Vagina (tissue), 2 donors: ENCODE data around the gene A4GALT. TPM values are rescaled to one million over a fixed set of nuclear protein-coding genes. Genes with fewer than 3 reads are reported as not detected.

Experiments used
- DNase-seq, 2 donors: peaks; one replicate each; pipeline ENCODE4 v3.0.0-alpha.2; 2017; ENCODE audit errors: extremely low spot score in 2 of 2
- H3K27ac ChIP-seq: fragments of 200-600 bp; sonication (generic); one replicate; pipeline ENCODE4 v1.5.1; 2019
- H3K27me3 ChIP-seq: fragments of 200-600 bp; sonication (generic); one replicate; pipeline ENCODE4 v1.5.1; 2019
- H3K36me3 ChIP-seq, 2 donors: fragments of 200-600 bp; sonication (generic); one replicate each; pipeline ENCODE4 v1.5.1; 2017 to 2019
- H3K4me1 ChIP-seq: fragments of 200-600 bp; sonication (generic); one replicate; pipeline ENCODE4 v1.5.1; 2019
- H3K4me3 ChIP-seq, 2 donors: fragments of 200-600 bp; sonication (generic); 1 replicate in 1 of 2; 2 replicates in 1 of 2; pipeline ENCODE4 v1.5.1; 2016 to 2019
- H3K9me3 ChIP-seq: fragments of 200-600 bp; sonication (generic); one replicate; pipeline ENCODE4 v1.5.1; 2019
- CTCF ChIP-seq, 3 experiments: fragments of 450-650 bp in 2 of 3; fragments of 200-600 bp in 1 of 3; sonication (generic) in 1 of 3; IDR thresholded peaks; one replicate each; pipeline ENCODE4 v1.5.1; 2017 to 2019; ENCODE audit warnings: antibody characterized with exemption in 3 of 3, mild to moderate bottlenecking in 2 of 3, moderate library complexity in 2 of 3
- POLR2A ChIP-seq, 2 donors: fragments of 450-650 bp; IDR thresholded peaks; one replicate each; pipeline ENCODE4 v1.6.1; 2017; ENCODE audit warnings: antibody characterized with exemption in 2 of 2, mild to moderate bottlenecking in 2 of 2, moderate library complexity in 2 of 2
- POLR2AphosphoS5 ChIP-seq, 2 donors: sonication (generic); formaldehyde crosslinking; IDR thresholded peaks; one replicate each; pipeline ENCODE4 v1.9.0; 2017; ENCODE audit warnings: antibody characterized with exemption in 2 of 2, mild to moderate bottlenecking in 2 of 2, low read depth in 1 of 2; ENCODE audit not compliant: insufficient read depth in 1 of 2
- intact Hi-C: fragments of 100-400 bp; cut with DNase I; formaldehyde crosslinking; loops from one replicate; pipeline ENCODE4 v1.15.1; 2023
- total RNA-seq: library from RNA; depleted of rRNA; stranded (reverse); fragments of >200 nt; gene quantifications from one replicate; pipeline ENCODE4 v1.2.3, GENCODE V29; 2016

A4GALT gene
- total RNA-seq, 1 donor from 2014 or later: 35.6 TPM

DNA sequence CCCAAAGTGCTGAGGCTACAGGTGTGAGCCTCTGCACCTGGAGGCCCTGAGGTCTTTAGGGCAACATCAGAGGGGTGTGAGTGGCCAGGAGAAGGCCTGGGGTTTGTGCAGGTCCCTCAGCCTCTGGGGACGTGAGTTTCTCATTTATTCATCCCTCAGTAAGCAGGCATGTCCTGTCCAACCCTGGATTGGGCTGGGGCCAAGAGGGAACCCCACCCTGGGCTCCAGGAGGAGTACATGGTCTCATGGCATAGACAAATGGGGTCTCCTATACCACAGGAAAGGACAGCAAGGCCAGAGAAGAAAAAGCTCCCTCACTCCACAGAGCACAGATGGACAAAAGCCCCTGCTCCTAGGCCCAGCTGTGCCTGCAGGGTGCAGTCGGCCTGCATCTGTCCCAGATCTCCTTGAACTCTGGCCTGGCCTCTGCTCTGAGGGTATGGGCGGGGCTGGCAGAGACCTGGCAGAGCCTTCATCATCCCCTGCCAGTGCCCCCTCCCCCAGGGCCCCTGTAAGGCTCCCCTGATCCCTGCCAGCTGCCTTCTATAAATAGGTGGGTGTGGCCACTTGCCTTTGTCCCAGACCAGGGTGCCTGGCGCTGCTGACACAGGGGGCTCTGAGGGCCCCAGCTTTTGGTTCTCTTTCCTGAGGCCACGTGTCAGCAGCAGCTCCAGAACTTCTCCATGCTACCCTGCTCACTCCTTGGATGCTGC, 34.6 kb downstream of the A4GALT start:
- no peaks in the 10 kb centered on the region for H3K9me3 ChIP-seq
- H3K4me3 ChIP-seq: no peak overlapping the region
- peak overlapping the region; percentile 81 for H3K27ac ChIP-seq
- H3K4me1 ChIP-seq: peaks cover 92% of the 10 kb centered on the region
- DNase-seq: no peak
- no peak for TF ChIP-seq POLR2A (IDR thresholded peaks at IDR 0.05)
- TF ChIP-seq CTCF (IDR thresholded peaks at IDR 0.05): no peak
- peak in 1 of 2 donors; percentile 33 for TF ChIP-seq POLR2AphosphoS5 (IDR thresholded peaks at IDR 0.05; ENCODE audit: insufficient read depth in 1 of 2, low read depth in 1 of 2)
- H3K27me3 ChIP-seq: no peaks in the 10 kb centered on the region
- no peaks in the 10 kb centered on the region for H3K36me3 ChIP-seq
- intact Hi-C loops: no loop called here

GRCh38 chr22:42684462-42685195, 36.0 kb downstream of the A4GALT start:
- intact Hi-C loops: no loop called here
- peaks cover 93% of the 10 kb centered on the region for H3K4me1 ChIP-seq
- peak overlapping the region; percentile 81 for H3K27ac ChIP-seq
- no peak for DNase-seq
- H3K9me3 ChIP-seq: no peaks in the 10 kb centered on the region
- no peak for TF ChIP-seq CTCF (IDR thresholded peaks at IDR 0.05)
- TF ChIP-seq POLR2A (IDR thresholded peaks at IDR 0.05): no peak
- H3K4me3 ChIP-seq: no peak overlapping the region
- no peaks in the 10 kb centered on the region for H3K27me3 ChIP-seq
- H3K36me3 ChIP-seq: no peaks in the 10 kb centered on the region

DNA sequence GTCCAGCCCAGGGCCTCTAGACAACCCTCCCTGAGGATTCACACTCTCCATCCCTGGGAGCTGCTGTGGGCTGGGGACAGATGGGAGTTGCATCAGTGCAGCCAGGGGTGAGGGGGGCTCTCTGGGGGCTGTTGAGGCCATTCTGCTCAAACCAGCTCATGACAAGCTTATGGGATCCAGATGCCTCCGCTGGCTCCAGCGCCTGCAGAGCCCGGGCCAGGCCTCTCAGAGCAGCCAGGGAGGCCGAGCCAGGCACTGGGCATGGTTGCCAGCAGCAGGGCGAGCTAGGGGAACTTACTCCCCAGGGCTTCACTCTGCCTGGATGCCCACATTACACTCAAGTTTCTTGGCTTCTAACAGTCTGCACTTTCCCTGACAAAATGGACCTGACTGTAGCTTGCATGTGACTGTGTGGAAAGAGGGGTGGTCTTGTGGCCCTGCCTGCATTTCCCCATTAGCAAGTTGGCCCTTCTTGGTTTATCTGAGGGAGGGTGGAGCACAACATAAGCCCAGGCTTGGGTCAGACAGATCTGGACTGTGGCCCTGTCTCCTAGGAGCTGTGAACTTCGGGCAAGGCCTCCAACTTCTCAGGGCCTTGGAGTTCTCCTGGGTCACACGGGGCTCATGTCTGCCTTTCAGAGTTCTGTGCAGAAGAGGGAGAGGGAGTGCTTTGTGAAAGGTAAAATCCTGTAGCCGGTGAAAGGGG, 36.9 kb downstream of the A4GALT start:
- intact Hi-C loops: no loop called here
- Histone ChIP-seq H3K4me3 (no peak overlapping the region), H3K4me1 (peaks cover 84% of the 10 kb centered on the region), H3K27me3 (no peaks in the 10 kb centered on the region), H3K27ac (peak overlapping the region; percentile 81), H3K9me3 (no peaks in the 10 kb centered on the region), H3K36me3 (no peaks in the 10 kb centered on the region)
- DNase-seq: no peak
- TF ChIP-seq POLR2AphosphoS5 (IDR thresholded peaks at IDR 0.05; ENCODE audit: insufficient read depth in 1 of 2, low read depth in 1 of 2) (peak; percentile 35 to 91), CTCF (IDR thresholded peaks at IDR 0.05) (no peak), POLR2A (IDR thresholded peaks at IDR 0.05) (no peak)

DNA sequence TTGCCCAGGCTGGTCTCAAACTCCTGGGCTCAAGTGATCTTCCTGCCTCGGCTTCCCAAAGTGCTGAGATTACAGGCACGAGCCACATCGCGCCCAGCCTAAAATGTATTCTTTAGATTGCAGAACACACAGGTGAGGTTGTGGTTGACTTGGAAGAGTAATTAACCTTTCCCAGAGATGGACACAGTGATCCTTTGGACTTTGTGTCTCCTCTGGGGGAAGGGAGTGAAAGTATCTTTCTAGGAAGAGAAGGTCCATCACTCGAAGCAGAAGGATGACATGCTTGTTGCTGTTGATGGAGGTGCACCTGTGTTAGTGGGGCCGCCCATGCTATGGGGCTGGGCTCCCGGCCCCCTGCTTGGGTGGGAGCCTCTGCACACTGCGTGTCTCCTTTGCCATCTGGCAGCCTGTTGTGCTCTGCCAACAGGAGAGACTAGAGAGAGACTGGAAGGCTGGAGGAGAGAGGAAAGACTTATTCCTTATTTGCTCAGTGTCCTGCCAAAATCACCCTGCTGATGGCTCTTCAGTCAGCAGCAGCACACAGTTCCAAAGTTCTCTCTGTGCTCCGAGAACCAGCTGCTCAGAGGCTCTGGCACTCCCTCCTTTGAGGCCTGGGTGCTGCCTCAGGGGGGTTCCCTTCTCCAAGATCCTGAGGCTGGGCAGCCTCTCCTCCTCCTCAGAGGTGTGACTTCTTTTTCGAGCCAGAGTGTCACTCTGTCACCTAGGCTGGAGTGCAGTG, 38.4 kb downstream of the A4GALT start:
- Histone ChIP-seq H3K4me1 (peaks cover 77% of the 10 kb centered on the region), H3K27me3 (no peaks in the 10 kb centered on the region), H3K27ac (peak overlapping the region; percentile 81), H3K9me3 (no peaks in the 10 kb centered on the region), H3K4me3 (no peak overlapping the region), H3K36me3 (no peaks in the 10 kb centered on the region)
- DNase-seq: no peak
- TF ChIP-seq CTCF (IDR thresholded peaks at IDR 0.05): no peak
- no peak for TF ChIP-seq POLR2A (IDR thresholded peaks at IDR 0.05)
- no peak for TF ChIP-seq POLR2AphosphoS5 (IDR thresholded peaks at IDR 0.05; ENCODE audit: insufficient read depth in 1 of 2, low read depth in 1 of 2)
- intact Hi-C loops: no loop called here
